Superior temporal gyrus (tissue), 1 donor: ENCODE measurements around the gene HS3ST4.

Experiments used
- DNase-seq: peaks from one replicate; pipeline ENCODE4 v3.0.0-alpha.2; 2016; ENCODE audit errors: extremely low spot score

Gene HS3ST4

GRCh38 chr16:25823891-25824290 lies 132.1 kb downstream of the HS3ST4 start:
- no peak for DNase-seq

GRCh38 chr16:25827709-25828108 lies 135.9 kb downstream of the HS3ST4 start:
- DNase-seq, result no peak

DNA sequence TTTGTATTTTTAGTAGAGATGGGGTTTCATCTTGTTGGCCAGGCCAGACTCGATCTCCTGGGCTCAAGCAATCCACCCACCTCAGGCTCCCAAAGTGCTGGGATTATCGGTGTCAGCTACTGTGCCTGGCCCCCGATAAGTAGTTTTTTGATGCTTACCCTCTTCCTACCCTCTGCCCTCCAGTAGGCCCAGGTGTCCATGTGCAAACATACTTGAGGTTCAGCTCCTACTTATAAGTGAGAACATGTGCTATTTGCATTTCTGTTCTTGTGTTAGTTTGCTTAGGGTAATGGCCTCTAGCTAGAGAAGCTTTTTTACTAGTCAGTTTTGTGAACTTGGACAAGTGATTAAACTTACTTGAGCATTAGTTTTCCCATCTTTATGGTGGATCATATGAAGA lies 136.8 kb downstream of the HS3ST4 start:
- DNase-seq, result no peak

GRCh38 chr16:25832291-25832690 lies 140.5 kb downstream of the HS3ST4 start:
- DNase-seq, result no peak

DNA sequence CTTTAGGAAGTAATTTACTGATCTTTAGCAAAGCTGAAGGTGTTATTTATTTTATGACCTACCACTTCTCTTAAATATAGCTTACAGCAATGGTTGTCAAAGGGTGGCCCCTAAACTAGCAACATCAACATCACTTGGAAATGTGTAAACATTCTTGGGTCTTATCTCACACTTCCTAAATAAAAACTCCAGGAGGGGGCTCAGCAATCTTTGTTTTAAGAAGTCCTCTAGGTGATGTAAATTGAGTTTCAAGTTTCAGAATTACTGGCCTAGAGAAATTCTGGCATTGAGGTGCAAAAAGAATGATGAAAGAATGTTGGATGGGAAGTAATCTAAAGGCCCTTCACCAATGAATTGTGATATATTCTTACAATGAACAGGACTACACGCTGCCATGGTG lies 142.3 kb downstream of the HS3ST4 start:
- DNase-seq, result no peak

DNA sequence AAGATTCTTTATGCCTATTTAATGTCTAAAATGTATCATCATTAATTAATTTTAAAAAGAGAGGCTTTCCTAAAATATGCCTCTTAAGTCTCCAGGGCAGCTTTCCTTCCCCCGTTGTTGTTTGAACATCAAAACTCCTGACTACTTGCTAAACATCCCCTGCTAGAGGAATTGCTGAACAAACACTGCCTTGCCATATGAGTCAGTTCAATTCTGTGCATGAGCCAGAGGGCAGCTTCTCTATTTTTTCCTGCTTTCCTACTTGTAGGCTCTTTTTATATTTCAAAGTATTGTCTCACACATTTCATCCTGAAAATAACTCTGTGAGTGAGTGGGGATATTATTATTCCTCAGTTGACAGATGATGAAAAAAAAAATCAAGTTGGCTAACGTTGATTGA lies 143.4 kb downstream of the HS3ST4 start:
- DNase-seq, result no peak

GRCh38 chr16:25838724-25839186 lies 147.0 kb downstream of the HS3ST4 start:
- peak; percentile 88 for DNase-seq

DNA sequence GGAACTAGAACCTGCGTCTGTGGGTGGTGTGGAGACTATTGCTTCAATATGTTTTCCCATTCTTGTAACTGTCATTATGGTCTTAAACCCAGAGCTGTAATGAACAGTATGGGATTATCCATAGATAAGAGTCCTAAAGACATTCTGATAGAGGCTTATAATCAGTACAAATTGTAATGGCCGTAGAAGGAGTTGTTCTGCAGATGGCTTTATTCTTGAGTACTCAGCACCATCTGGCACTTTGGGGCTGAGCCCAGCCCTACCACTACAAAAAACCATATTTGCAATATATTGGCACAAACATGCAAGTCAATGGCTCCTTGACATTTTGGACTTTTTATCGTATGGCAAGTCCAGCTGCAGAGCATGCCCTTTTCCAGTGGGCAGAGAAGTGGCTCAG lies 150.0 kb downstream of the HS3ST4 start:
- no peak for DNase-seq

DNA sequence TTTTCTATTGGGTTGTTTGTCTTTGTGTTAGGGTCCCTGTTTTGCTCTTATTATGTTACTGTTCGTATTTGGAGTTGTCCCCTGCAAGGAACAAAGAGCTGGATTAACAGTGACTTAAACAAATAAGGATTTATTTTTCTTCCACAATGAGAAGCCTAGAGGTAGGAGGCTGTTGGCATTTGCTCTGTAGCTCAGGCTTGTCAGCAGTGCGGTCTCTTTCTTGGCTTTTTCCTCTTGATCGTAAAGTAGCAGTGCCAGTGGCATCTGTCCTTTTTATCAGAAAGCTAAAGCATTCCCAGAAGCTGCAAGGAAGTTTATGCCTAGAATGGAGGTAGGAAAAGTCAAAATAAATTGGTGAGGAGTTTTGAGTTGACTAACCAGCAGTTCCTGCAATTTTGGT lies 154.1 kb downstream of the HS3ST4 start:
- no peak for DNase-seq

DNA sequence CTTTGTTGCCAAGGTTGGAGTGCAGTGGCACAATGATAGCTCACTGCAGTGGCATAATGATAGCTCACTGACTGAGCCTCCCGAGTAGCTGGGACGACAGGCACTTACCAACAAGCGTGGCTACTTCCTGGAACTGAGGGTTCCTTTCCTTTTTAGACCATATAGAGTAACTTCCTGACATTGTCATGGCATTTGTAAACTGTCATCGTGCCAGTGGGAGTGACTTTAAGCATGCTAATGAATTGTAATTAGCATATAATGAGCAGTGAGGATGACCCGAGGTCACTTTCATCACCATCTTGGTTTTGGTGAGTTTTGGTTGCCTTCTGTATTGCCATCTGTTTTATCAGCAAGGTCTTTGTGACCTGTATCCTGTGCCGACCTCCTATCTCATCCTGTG lies 162.4 kb downstream of the HS3ST4 start:
- no peak for DNase-seq

- DNase-seq, result no peak
Observed at GRCh38 chr16:25855063-25855462, 163.3 kb downstream of the HS3ST4 start.

GRCh38 chr16:25855818-25856217 lies 164.1 kb downstream of the HS3ST4 start:
- no peak for DNase-seq

- DNase-seq, result no peak
Observed at GRCh38 chr16:25859645-25860044, 167.9 kb downstream of the HS3ST4 start.

GRCh38 chr16:25867041-25867440 lies 175.3 kb downstream of the HS3ST4 start:
- DNase-seq, result no peak

- DNase-seq, result peak; percentile 47
Observed at GRCh38 chr16:25868106-25868505, 176.3 kb downstream of the HS3ST4 start.

- no peak for DNase-seq
Observed at GRCh38 chr16:25868706-25869370, 177.1 kb downstream of the HS3ST4 start.

- DNase-seq, result no peak
Observed at GRCh38 chr16:25872369-25873070, 180.8 kb downstream of the HS3ST4 start.

DNA sequence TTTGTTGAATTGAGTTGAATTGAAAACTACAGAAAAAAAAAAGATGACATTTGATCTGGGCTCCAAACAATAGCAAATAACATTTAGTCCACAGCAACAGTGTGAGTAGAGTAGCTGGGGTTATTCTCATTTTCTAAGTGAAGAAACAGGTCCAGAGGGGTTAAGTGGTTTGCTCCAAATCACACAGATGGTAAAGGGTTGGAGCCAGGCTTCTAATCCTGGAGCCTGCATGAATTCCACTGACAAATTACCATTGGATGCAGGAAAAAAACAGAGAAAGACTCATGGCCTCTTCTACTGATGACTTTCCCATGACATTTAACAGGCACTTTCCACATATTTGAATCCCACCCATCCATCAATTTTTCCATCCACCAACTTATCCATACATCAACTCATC lies 182.4 kb downstream of the HS3ST4 start:
- DNase-seq, result no peak

GRCh38 chr16:25875956-25876598 lies 184.3 kb downstream of the HS3ST4 start:
- peak; percentile 24 for DNase-seq

GRCh38 chr16:25877103-25877502 lies 185.3 kb downstream of the HS3ST4 start:
- no peak for DNase-seq

GRCh38 chr16:25886598-25886997 lies 194.8 kb downstream of the HS3ST4 start:
- no peak for DNase-seq

GRCh38 chr16:25888868-25889267 lies 197.1 kb downstream of the HS3ST4 start:
- no peak for DNase-seq

DNA sequence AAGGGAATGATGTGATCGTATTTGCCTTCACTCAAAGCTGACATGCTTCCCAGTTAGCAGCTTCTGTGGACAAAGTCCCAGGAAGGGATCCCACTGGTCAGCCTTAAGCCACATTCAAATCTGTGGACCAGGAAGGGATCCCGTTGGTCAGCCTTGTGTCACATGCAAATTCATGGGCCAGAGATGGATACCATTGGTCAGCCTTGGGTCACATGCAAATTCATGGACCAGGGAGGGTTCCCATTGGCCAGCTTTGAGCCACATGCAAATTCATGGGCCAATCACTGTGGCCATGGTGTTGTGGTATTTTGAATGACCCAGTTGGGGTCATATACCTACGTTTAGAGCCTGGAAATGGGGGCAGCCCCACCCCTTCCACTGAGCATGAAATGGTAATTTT lies 201.6 kb downstream of the HS3ST4 start:
- DNase-seq, result no peak
